IMR-90 (cell line): ENCODE results near the gene PLB1. TPM values are rescaled to one million over a fixed set of nuclear protein-coding genes. Genes with fewer than 3 reads are reported as not detected.

Experiments used
- ATAC-seq: fragments of 200-7000 bp; cut with Tn5 transposase; 2 replicates; pipeline ENCODE4 v1.9.1; 2020; ENCODE audit warnings: low read depth, mild to moderate bottlenecking, moderate library complexity
- BruUV-seq: library from RNA; stranded (reverse); fragments of 400-500 nt; replicated peaks from 2 replicates; lab custom pipeline; 2021; lab: Mats Ljungman, UMichigan
- CTCF ChIA-PET: fragments of 300-600 bp; formaldehyde crosslinking; extraction: SDS; loops from one replicate; lab custom pipeline; 2021; ENCODE audit warnings: antibody characterized with exemption; lab: Yijun Ruan, JAX
- POLR2A ChIA-PET: fragments of 300-600 bp; sonication (Branson Sonifier 250); formaldehyde crosslinking; loops from one replicate; lab custom pipeline; 2022; ENCODE audit warnings: antibody characterized with exemption; ENCODE audit not compliant: unreplicated experiment; lab: Charles Lee
- DNase-seq: peaks from one replicate; pipeline ENCODE4 v3.0.0; 2013
- H2AFZ ChIP-seq: replicated peaks from 2 replicates; pipeline ENCODE3; 2013; ENCODE audit warnings: low read length, mild to moderate bottlenecking; ENCODE audit not compliant: poor library complexity
- H2AK5ac ChIP-seq: 2 replicates; pipeline ENCODE4 v1.6.1; 2013; ENCODE audit warnings: low read depth, low read length, inconsistent platforms
- H2AK9ac ChIP-seq: replicated peaks from 2 replicates; pipeline ENCODE3; 2013; ENCODE audit warnings: mild to moderate bottlenecking, low read depth, low read length, moderate library complexity; ENCODE audit not compliant: poor library complexity
- H2BK120ac ChIP-seq: 2 replicates; pipeline ENCODE4 v1.6.1; 2013; ENCODE audit warnings: low read depth, low read length, inconsistent platforms
- H2BK15ac ChIP-seq: 3 replicates; pipeline ENCODE4 v1.6.1; 2013; ENCODE audit warnings: low read depth, low read length, inconsistent platforms
- H2BK20ac ChIP-seq: 2 replicates; pipeline ENCODE4 v1.6.1; 2013; ENCODE audit warnings: low read depth, mild to moderate bottlenecking, inconsistent platforms, low read length, moderate library complexity
- H2BK5ac ChIP-seq: 2 replicates; pipeline ENCODE4 v1.6.1; 2013; ENCODE audit warnings: mild to moderate bottlenecking, low read depth, low read length, inconsistent platforms; ENCODE audit not compliant: poor library complexity, severe bottlenecking
- H3K14ac ChIP-seq: replicated peaks from 2 replicates; pipeline ENCODE4 v1.6.1; 2013; ENCODE audit warnings: low read depth, low read length, inconsistent platforms
- H3K18ac ChIP-seq: 2 replicates; pipeline ENCODE4 v1.6.1; 2013; ENCODE audit warnings: low read depth, low read length, control low read depth
- H3K23ac ChIP-seq: 2 replicates; pipeline ENCODE4 v1.6.1; 2013; ENCODE audit warnings: low read depth, low read length, inconsistent platforms
- H3K27ac ChIP-seq: 2 replicates; pipeline ENCODE4 v1.5.1; 2013; ENCODE audit warnings: mild to moderate bottlenecking, control low read depth, low read length; ENCODE audit not compliant: insufficient read depth
- H3K27me3 ChIP-seq: 2 replicates; pipeline ENCODE4 v1.6.1; 2013; ENCODE audit warnings: low read length; ENCODE audit not compliant: control insufficient read depth, insufficient read depth
- H3K36me3 ChIP-seq: 2 replicates; pipeline ENCODE4 v1.6.1; 2013; ENCODE audit warnings: low read length, mixed read lengths; ENCODE audit not compliant: control insufficient read depth, insufficient read depth
- H3K4ac ChIP-seq: 2 replicates; pipeline ENCODE4 v1.6.1; 2013; ENCODE audit warnings: low read depth, low read length, inconsistent platforms
- H3K4me1 ChIP-seq: 2 replicates; pipeline ENCODE4 v1.6.1; 2013; ENCODE audit warnings: low read length, mixed read lengths; ENCODE audit not compliant: control insufficient read depth, insufficient read depth
- H3K4me2 ChIP-seq: 2 replicates; pipeline ENCODE4 v1.6.1; 2013; ENCODE audit warnings: low read depth, mild to moderate bottlenecking, control low read depth, low read length, moderate library complexity
- H3K4me3 ChIP-seq: 2 replicates; pipeline ENCODE4 v1.5.1; 2013; ENCODE audit warnings: low read depth, mild to moderate bottlenecking, control low read depth, low read length, moderate library complexity; ENCODE audit not compliant: insufficient read depth
- H3K56ac ChIP-seq: 2 replicates; pipeline ENCODE4 v1.6.1; 2013; ENCODE audit warnings: low read length, inconsistent platforms; ENCODE audit not compliant: insufficient read depth; ENCODE audit errors: extremely low read depth
- H3K79me1 ChIP-seq, 2 experiments: 2 replicates each; pipeline ENCODE4 v1.6.1; 2013; ENCODE audit warnings: low read length in 2 of 2, inconsistent platforms in 1 of 2, low read depth in 1 of 2
- H3K9ac ChIP-seq: 2 replicates; pipeline ENCODE4 v1.6.1; 2013; ENCODE audit warnings: low read depth, low read length, control low read depth
- H3K9me1 ChIP-seq: 2 replicates; pipeline ENCODE4 v1.6.1; 2013; ENCODE audit warnings: low read length, inconsistent platforms; ENCODE audit not compliant: insufficient read depth
- H3K9me3 ChIP-seq: 2 replicates; pipeline ENCODE4 v1.6.1; 2013; ENCODE audit warnings: low read length; ENCODE audit not compliant: control insufficient read depth, insufficient read depth
- H4K20me1 ChIP-seq: 2 replicates; pipeline ENCODE4 v1.6.1; 2013; ENCODE audit warnings: low read length, inconsistent platforms; ENCODE audit not compliant: insufficient read depth
- H4K5ac ChIP-seq: 2 replicates; pipeline ENCODE4 v1.6.1; 2013; ENCODE audit warnings: mild to moderate bottlenecking, low read depth, low read length, control low read depth
- H4K8ac ChIP-seq, 2 experiments: 2 replicates each; pipeline ENCODE4 v1.6.1; 2013; ENCODE audit warnings: low read depth in 2 of 2, low read length in 2 of 2, control low read depth in 1 of 2, inconsistent platforms in 1 of 2
- H4K91ac ChIP-seq: 2 replicates; pipeline ENCODE4 v1.6.1; 2013; ENCODE audit warnings: low read depth, low read length, inconsistent platforms; ENCODE audit not compliant: insufficient read depth
- BHLHE40 ChIP-seq: fragments of 150-350 bp; IDR thresholded peaks from 2 replicates; pipeline ENCODE4 v1.6.1; 2016; ENCODE audit warnings: mild to moderate bottlenecking, low read depth, low read length
- CEBPB ChIP-seq: IDR thresholded peaks from 2 replicates; pipeline ENCODE4 v1.6.1; 2012; ENCODE audit warnings: low read depth, low read length, improper control_type of control experiment
- MAFK ChIP-seq: IDR thresholded peaks from 2 replicates; pipeline ENCODE4 v1.6.1; 2012; ENCODE audit warnings: low read depth, low read length, improper control_type of control experiment
- MAZ ChIP-seq: IDR thresholded peaks from 2 replicates; pipeline ENCODE4 v1.6.1; 2012; ENCODE audit warnings: low read depth, mild to moderate bottlenecking, low read length, improper control_type of control experiment, moderate library complexity, borderline replicate concordance
- MXI1 ChIP-seq: IDR thresholded peaks from 2 replicates; pipeline ENCODE4 v1.6.1; 2012; ENCODE audit warnings: low read depth, mild to moderate bottlenecking, low read length, moderate library complexity, borderline replicate concordance
- NFE2L2 ChIP-seq: fragments of 150-350 bp; IDR thresholded peaks from 2 replicates; pipeline ENCODE4 v1.6.1; 2016; ENCODE audit warnings: low read depth, mild to moderate bottlenecking, low read length
- RCOR1 ChIP-seq: IDR thresholded peaks from 2 replicates; pipeline ENCODE4 v1.6.1; 2012; ENCODE audit warnings: mild to moderate bottlenecking, low read length, improper control_type of control experiment; ENCODE audit not compliant: insufficient replicate concordance
- RFX5 ChIP-seq: IDR thresholded peaks from 2 replicates; pipeline ENCODE4 v1.8.0; 2012; ENCODE audit warnings: low read depth, mild to moderate bottlenecking, low read length, moderate library complexity
- WGBS, 2 experiments: methylation state at CpG; one replicate each; pipeline versions ENCODE4 v1.1.5 to v1.1.7; 2013; ENCODE audit warnings: missing lambda C conversion rate in 2 of 2; ENCODE audit not compliant: insufficient read length in 1 of 2; ENCODE audit errors: extremely low coverage in 2 of 2; 5-methylcytosine and 5-hydroxymethylcytosine counted together
- dilution Hi-C: fragments of 300-500 bp; cut with HindIII; formaldehyde crosslinking; loops from one replicate; pipeline ENCODE4 v1.14.3; 2018; ENCODE audit warnings: low sequenced_read_pairs; ENCODE audit not compliant: unreplicated experiment
- in situ Hi-C: fragments of 300-500 bp; cut with MboI; formaldehyde crosslinking; loops from 3 replicates; pipeline ENCODE4 v1.14.3; 2019; ENCODE audit warnings: low sequenced_read_pairs, inconsistent platforms, mixed read lengths
- intact Hi-C: fragments of 100-400 bp; cut with micrococcal nuclease; formaldehyde crosslinking; loops from 2 replicates; pipeline ENCODE4 v1.10.0; 2022
- polyA plus RNA-seq, 3 experiments: library from polyadenylated mRNA; depleted of rRNA; stranded (reverse); fragments of >200 nt; gene quantifications; 2 replicates each; pipeline ENCODE4 v1.2.3, GENCODE V29; 2012; ENCODE audit warnings: low replicate concordance in 1 of 3
- total RNA-seq: library from RNA; depleted of rRNA; stranded (reverse); fragments of >200 nt; gene quantifications from 2 replicates; pipeline ENCODE4 v1.2.3, GENCODE V29; 2012
- TF ChIP-seq, protein P1 (sequence below): conservative IDR thresholded peaks from 2 replicates; pipeline ENCODE4 v1.5.1; 2012; ENCODE audit warnings: mild to moderate bottlenecking, low read depth, low read length, improper control_type of control experiment
- TF ChIP-seq, protein P2 (sequence below): fragments of 150-350 bp; IDR thresholded peaks from 2 replicates; pipeline ENCODE4 v1.6.1; 2017; ENCODE audit warnings: mild to moderate bottlenecking, antibody characterized with exemption, low read length, low read depth

PLB1 gene
- total and polyA plus RNA-seq, 2 of the 4 experiments (the other 2 are of a cell fraction) = 0.74 to 0.90 TPM

DNA sequence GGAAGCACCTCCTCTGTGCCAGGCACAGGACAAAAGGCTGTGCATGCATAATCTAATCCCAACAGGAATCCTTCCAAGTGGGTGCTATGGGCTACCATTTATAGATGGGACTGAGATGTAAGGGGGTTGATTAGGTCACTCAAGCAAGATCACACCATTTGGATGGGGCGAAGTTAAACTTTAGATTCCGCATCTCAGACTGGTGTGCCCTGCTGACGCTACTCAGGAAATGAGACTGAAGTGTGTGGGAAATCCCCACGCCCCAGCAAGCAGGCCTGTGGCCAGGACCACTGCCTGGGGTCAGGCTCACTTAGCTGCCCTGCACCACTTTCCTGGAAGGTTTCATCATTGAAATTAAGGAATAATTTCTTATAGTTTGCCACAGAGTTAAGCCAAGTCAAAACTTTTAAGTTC, 185.3 kb downstream of the PLB1 start:
- H2BK20ac ChIP-seq = peak overlapping the region; percentile 45
- ATAC-seq (peak; percentile 48), DNase-seq (peak; percentile 81)
- peak overlapping the region; percentile 15 for H3K18ac ChIP-seq
- peak overlapping the region; percentile 83; the same call in 1 of the 2 replicates for H2AK5ac ChIP-seq
- no peak overlapping the region for H2AK9ac ChIP-seq
- peak overlapping the region; percentile 4; the same call in 2 of the 3 replicates for H2BK15ac ChIP-seq
- H3K27ac ChIP-seq = 0 out of 2 replicates have a peak overlapping the region, but pooled peaks have one; percentile 25
- no peak overlapping the region for H3K4me2 ChIP-seq
- peak overlapping the region; percentile 9 for H2BK5ac ChIP-seq
- H3K4me3 ChIP-seq = no peak overlapping the region
- H3K9me3 ChIP-seq = no peaks in the 10 kb centered on the region
- peak overlapping the region; percentile 71 for H2AFZ ChIP-seq
- POLR2A ChIA-PET = no interaction called here
- intact Hi-C loops (loop anchor here (5.0 kb wide), 1 partner anchor 71 kb away; the partner anchor contains the start of gene PPP1CB), in situ Hi-C loops (no loop called here), dilution Hi-C loops (no loop called here)
- H3K36me3 ChIP-seq = no peaks in the 10 kb centered on the region
- peak overlapping the region; percentile 51 for H3K4ac ChIP-seq
- no peaks in the 10 kb centered on the region for H4K20me1 ChIP-seq
- H3K23ac ChIP-seq = peak overlapping the region; percentile 52; the same call in 1 of the 2 replicates
- H4K91ac ChIP-seq = peak overlapping the region; percentile 63
- H3K9me1 ChIP-seq = peaks cover 22% of the 10 kb centered on the region
- 0 out of 2 replicates have a peak overlapping the region, but pooled peaks have one; percentile 28 for H3K14ac ChIP-seq
- peak overlapping the region; percentile 78 for H2BK120ac ChIP-seq
- CTCF ChIA-PET = no interaction called here
- no CpG with 5 or more reads among the region's 4 CpGs for WGBS, 2 experiments
- H3K4me1 ChIP-seq = peaks cover 28% of the 10 kb centered on the region
- H3K56ac ChIP-seq = no peak overlapping the region
- no peak for TF ChIP-seq MAZ
- no peak for TF ChIP-seq CEBPB
- TF ChIP-seq, protein P1, sequence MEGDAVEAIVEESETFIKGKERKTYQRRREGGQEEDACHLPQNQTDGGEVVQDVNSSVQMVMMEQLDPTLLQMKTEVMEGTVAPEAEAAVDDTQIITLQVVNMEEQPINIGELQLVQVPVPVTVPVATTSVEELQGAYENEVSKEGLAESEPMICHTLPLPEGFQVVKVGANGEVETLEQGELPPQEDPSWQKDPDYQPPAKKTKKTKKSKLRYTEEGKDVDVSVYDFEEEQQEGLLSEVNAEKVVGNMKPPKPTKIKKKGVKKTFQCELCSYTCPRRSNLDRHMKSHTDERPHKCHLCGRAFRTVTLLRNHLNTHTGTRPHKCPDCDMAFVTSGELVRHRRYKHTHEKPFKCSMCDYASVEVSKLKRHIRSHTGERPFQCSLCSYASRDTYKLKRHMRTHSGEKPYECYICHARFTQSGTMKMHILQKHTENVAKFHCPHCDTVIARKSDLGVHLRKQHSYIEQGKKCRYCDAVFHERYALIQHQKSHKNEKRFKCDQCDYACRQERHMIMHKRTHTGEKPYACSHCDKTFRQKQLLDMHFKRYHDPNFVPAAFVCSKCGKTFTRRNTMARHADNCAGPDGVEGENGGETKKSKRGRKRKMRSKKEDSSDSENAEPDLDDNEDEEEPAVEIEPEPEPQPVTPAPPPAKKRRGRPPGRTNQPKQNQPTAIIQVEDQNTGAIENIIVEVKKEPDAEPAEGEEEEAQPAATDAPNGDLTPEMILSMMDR = no peak
- no peak for TF ChIP-seq MAFK
- TF ChIP-seq MXI1 = no peak
- no peak for TF ChIP-seq RCOR1
- no peak for TF ChIP-seq NFE2L2
- TF ChIP-seq BHLHE40 = no peak
- TF ChIP-seq, protein P2, sequence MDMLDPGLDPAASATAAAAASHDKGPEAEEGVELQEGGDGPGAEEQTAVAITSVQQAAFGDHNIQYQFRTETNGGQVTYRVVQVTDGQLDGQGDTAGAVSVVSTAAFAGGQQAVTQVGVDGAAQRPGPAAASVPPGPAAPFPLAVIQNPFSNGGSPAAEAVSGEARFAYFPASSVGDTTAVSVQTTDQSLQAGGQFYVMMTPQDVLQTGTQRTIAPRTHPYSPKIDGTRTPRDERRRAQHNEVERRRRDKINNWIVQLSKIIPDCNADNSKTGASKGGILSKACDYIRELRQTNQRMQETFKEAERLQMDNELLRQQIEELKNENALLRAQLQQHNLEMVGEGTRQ = no peak
- TF ChIP-seq RFX5 = no peak
- 0 out of 4 replicates have a peak, but pooled peaks cover 0 to 6% of the 10 kb centered on the region in 2 experiments for H3K79me1 ChIP-seq
- H3K9ac ChIP-seq = peak overlapping the region; percentile 3; the same call in 1 of the 2 replicates
- H4K5ac ChIP-seq = peak overlapping the region; percentile 18
- peak overlapping the region; percentile 2 to 52; a peak in 2 of 4 replicates for H4K8ac ChIP-seq
- no TSS peak for BruUV-seq
- no peaks in the 10 kb centered on the region for H3K27me3 ChIP-seq
